BJ (cell line): ENCODE results near the gene CRABP1. TPM values are rescaled to one million over a fixed set of nuclear protein-coding genes. Genes with fewer than 3 reads are reported as not detected.

ENCODE experiments used
- CTCF ChIA-PET: fragments of 350-600 bp; formaldehyde crosslinking; extraction: SDS; loops from one replicate; lab custom pipeline; 2021; ENCODE audit warnings: antibody characterized with exemption, inconsistent platforms; lab: Yijun Ruan, JAX
- POLR2A ChIA-PET: fragments of 300-600 bp; sonication (Branson Sonifier 250); formaldehyde crosslinking; extraction: SDS; loops from one replicate; lab custom pipeline; 2021; ENCODE audit warnings: antibody characterized with exemption; lab: Charles Lee
- DNase-seq: peaks from one replicate; pipeline ENCODE4 v3.0.0-alpha.2; 2011; ENCODE audit warnings: low read depth
- H3K27me3 ChIP-seq: 2 replicates; pipeline ENCODE4 v1.6.0; 2011; ENCODE audit warnings: low read length; ENCODE audit not compliant: control insufficient read depth, insufficient read depth
- H3K36me3 ChIP-seq: 2 replicates; pipeline ENCODE4 v1.5.1; 2011; ENCODE audit warnings: low read length; ENCODE audit not compliant: control insufficient read depth, insufficient read depth
- H3K4me3 ChIP-seq: 2 replicates; pipeline ENCODE4 v1.5.1; 2011; ENCODE audit warnings: low read depth, mild to moderate bottlenecking, control low read depth, low read length
- polyA plus RNA-seq: library from polyadenylated mRNA; depleted of rRNA; stranded (reverse); fragments of >200 nt; gene quantifications from 2 replicates; pipeline ENCODE4 v1.2.3, GENCODE V29; 2011
- TF ChIP-seq, protein P1 (sequence below): IDR thresholded peaks from 2 replicates; pipeline ENCODE4 v1.5.1; 2011; ENCODE audit warnings: low read depth, mild to moderate bottlenecking, control low read depth, inconsistent platforms, low read length, moderate library complexity; ENCODE audit not compliant: insufficient read depth

CRABP1 gene
- polyA plus RNA-seq, 1 experiment, result not detected

DNA sequence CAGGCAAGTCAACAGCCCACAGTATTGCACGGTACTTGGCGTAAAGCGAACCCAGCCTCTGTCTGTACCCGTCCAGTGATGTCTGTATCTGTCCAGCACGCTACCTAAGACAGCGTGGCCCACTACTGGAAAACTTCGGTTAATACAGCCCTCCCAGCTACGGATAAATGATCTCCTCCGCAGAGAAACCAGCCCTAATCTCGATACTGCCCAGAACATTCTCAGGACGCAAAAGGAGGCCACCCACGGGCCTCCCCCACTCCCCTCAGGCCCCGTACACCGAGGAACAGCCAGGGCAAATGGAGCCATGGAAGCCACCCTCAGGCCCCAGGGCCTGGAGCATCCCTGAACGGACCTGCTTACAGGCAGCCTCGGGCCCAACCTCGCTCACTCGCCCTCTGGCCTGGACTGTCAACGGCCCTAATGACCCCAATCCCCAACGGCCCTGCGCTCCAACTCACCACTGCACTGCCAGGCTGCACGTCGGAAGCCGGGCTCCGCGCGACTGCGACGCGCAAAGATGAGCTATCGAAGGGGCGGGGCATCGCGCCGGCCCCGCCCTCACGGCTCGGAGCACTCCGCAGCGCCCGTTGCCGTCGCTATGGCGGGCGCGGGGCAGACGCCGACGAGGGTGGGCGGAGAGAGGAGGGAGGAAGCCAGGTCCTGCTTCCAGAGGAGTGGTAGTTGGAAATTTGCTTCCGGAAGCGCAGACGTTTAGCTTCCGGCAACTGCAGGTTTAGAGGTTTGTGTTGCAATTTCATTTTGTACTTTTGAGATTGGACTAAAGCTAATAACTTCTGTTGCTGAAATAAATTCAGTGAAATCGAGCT is 40.8 kb upstream of the CRABP1 start, which contains the start of gene SKIC8:
Gene SKIC8, minus strand, starts transcription at position 509 of the 830 bp plus-strand sequence. CDS start 3,923 bp downstream, outside the sequence.
- DNase-seq, result peak; percentile 62
- Histone ChIP-seq H3K36me3 (peaks cover 1% of the 10 kb centered on the region; the same call in 1 of the 2 replicates), H3K4me3 (peak within 1 kb of the TSS; percentile 68), H3K27me3 (no peaks in the 10 kb centered on the region)
- TF ChIP-seq, protein P1, sequence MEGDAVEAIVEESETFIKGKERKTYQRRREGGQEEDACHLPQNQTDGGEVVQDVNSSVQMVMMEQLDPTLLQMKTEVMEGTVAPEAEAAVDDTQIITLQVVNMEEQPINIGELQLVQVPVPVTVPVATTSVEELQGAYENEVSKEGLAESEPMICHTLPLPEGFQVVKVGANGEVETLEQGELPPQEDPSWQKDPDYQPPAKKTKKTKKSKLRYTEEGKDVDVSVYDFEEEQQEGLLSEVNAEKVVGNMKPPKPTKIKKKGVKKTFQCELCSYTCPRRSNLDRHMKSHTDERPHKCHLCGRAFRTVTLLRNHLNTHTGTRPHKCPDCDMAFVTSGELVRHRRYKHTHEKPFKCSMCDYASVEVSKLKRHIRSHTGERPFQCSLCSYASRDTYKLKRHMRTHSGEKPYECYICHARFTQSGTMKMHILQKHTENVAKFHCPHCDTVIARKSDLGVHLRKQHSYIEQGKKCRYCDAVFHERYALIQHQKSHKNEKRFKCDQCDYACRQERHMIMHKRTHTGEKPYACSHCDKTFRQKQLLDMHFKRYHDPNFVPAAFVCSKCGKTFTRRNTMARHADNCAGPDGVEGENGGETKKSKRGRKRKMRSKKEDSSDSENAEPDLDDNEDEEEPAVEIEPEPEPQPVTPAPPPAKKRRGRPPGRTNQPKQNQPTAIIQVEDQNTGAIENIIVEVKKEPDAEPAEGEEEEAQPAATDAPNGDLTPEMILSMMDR, result 0 out of 2 replicates have a peak, but pooled peaks have one; percentile 1
- CTCF ChIA-PET, result interaction anchor here (0.8 to 1.8 kb wide), 6 partner anchors 10 to 191 kb away, joined by 3 to 5 read pairs (median 4); no protein-coding TSS in a partner anchor
- POLR2A ChIA-PET, result interaction anchor here (0.6 to 0.8 kb wide), 3 partner anchors 86 to 138 kb away, joined by 3 to 5 read pairs (median 5); no protein-coding TSS in a partner anchor

DNA sequence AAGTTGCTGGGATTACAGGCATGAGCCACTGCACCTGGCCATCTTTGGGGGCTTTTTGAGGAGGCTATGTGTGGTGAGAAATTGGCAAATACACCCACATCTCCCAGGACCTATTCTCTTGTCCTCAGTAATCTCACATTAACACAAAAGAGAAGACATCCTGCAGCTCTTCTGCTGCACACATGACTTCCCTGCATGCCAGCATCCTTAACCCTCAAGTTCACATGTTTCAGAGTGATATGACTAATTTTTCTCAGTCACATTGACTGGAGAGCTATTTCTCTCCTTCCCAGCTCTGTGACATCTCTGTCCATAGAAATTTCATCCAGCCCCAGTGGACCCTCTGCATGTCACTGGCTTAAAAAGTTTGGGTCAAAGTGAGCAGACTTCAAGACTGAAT is 38.8 kb upstream of the CRABP1 start:
- TF ChIP-seq, protein P1, result no peak
- H3K4me3 ChIP-seq, result no peak overlapping the region
- DNase-seq, result no peak
- peaks cover 1% of the 10 kb centered on the region; the same call in 1 of the 2 replicates for H3K36me3 ChIP-seq
- H3K27me3 ChIP-seq, result no peaks in the 10 kb centered on the region
- CTCF ChIA-PET, result interaction anchor here (1.5 to 27.7 kb wide), 2 partner anchors 112 to 193 kb away, joined by 3 to 578 read pairs; no protein-coding TSS in a partner anchor
- POLR2A ChIA-PET, result no interaction called here

DNA sequence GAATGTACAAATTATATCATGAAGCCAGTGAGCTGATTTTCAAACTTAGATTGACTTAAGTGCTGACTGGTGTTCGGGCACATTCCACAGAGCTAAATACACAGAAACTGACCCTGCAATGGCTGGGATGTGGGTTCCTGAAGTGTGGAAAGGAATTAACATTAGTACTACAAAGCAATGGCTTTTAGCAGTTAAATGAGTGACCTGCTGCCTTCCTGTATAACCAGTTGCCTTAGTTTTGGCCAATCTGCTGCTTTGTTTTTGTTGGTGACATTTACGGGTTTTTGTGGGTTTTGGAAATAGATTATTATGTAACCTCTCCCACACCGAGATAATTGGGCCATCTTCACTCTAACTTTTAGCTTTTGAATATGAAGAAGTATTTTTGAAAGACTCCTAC is 38.3 kb upstream of the CRABP1 start:
- POLR2A ChIA-PET, result no interaction called here
- Histone ChIP-seq H3K36me3 (peaks cover 1% of the 10 kb centered on the region; the same call in 1 of the 2 replicates), H3K4me3 (no peak overlapping the region), H3K27me3 (no peaks in the 10 kb centered on the region)
- CTCF ChIA-PET, result interaction anchor here (1.1 to 27.7 kb wide), 4 partner anchors 13 to 194 kb away, joined by 3 to 578 read pairs (median 3); partner anchors contain the start of gene IREB2
- no peak for DNase-seq
- TF ChIP-seq, protein P1, result no peak

DNA sequence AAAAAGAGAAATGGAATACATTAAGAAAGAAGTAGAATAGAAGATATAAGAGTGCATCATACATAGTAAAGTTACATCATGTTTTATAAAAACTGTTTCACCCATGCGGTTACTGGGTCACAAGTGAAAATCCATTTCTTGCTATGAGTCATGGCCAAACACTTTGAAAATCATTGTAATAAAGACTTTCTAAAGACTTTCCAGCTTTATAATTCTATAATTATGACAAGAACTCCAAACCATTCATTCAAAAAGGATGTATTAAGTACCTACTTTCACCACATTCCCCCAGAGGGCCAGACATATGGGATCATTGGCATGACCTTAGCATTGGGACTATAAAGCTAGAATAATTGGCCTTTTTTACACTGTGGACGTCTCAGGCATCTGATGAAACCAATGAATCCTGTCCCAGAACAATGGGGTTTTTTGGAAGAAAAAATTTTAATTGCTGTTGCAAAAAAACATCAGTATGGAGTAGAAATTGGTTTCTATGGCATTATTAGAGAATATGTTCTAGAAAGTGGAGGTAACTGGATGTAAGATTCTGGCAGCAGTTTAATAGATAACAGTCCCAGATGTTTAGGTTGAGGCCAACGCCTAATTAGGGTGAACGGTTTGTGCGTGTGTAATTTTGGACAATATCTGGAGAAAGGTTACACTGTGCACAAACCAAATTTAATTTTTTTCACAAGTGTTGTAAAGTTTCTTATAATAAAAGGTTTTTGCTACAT is 37.4 kb upstream of the CRABP1 start:
- CTCF ChIA-PET, result interaction anchor here (0.7 to 27.7 kb wide), 4 partner anchors 12 to 180 kb away, joined by 3 to 578 read pairs (median 4); partner anchors contain the start of gene IREB2
- H3K27me3 ChIP-seq, result no peaks in the 10 kb centered on the region
- DNase-seq, result peak; percentile 85
- H3K36me3 ChIP-seq, result peaks cover 1% of the 10 kb centered on the region; the same call in 1 of the 2 replicates
- TF ChIP-seq, protein P1, result no peak
- POLR2A ChIA-PET, result no interaction called here
- no peak overlapping the region for H3K4me3 ChIP-seq
